Measurements from ENCODE around the gene TNKS1BP1. TPM values are rescaled to one million over a fixed set of nuclear protein-coding genes. Genes with fewer than 3 reads are reported as not detected.

TNKS1BP1 gene
- total RNA-seq, 4 donors from 2014 or later: 98.5 to 165 (median 125) TPM

DNA sequence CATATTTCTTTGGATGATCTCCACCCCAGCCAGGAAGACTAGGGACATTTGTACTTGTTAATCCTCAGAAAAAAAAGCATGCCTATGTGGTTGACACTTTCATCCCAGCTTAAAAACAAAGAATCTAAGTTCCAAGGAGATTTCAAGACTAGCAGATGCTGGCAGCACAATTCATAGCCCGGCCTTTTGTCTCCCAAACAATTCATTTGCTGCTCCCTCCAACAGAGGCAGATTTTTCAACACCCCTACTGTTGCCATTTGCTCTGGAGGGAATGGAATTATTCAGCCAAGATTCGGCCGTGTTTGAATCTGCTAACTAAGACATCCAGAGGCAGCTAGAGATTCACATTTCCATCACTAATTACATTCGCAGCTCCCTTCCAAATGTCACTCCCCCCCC lies 28.7 kb upstream of the TNKS1BP1 start:
- intact Hi-C loops (cut with DNase I; ENCODE audit: low total_unique reads) (loop anchor here (10.0 kb wide), 1 partner anchor 239 kb away; no protein-coding TSS in a partner anchor), in situ Hi-C loops (cut with MboI; ENCODE audit: low sequenced_read_pairs in 4 of 4) (loop anchor here in 2 of 4 donors (25.0 kb wide), 2 partner anchors 241 to 516 kb away; no protein-coding TSS in a partner anchor)

DNA sequence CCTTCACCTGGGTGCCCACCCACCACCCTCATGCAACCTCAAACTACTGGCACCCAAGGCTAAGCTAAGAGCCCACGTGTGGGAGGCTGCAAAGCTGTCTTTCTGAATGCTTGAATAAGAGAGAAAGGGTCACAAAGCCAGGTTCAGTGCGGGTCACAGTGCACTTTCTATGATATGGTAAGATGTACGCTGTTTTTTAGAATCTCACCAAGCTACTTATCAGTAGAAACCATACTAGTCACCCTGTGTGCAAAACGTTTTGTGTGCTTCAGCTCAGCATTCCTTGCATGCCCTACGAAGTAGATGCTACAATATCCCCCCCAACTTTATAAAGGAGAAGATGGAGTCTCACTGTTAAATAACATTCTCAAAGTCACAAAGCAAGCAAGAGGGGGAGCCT lies 28.3 kb upstream of the TNKS1BP1 start:
- Histone ChIP-seq H3K36me3 (no peaks in the 10 kb centered on the region), H3K4me3 (no peak overlapping the region), H3K4me1 (no peaks in the 10 kb centered on the region), H3K27ac (no peak overlapping the region), H3K9me3 (no peaks in the 10 kb centered on the region), H3K27me3 (no peaks in the 10 kb centered on the region)
- ATAC-seq: no peak
- in situ Hi-C loops (cut with MboI; ENCODE audit: low sequenced_read_pairs in 4 of 4): loop anchor here in 2 of 4 donors (25.0 kb wide), 2 partner anchors 241 to 516 kb away; no protein-coding TSS in a partner anchor
- intact Hi-C loops (cut with DNase I; ENCODE audit: low total_unique reads): loop anchor here (10.0 kb wide), 1 partner anchor 238 kb away; no protein-coding TSS in a partner anchor
- TF ChIP-seq, protein P1, sequence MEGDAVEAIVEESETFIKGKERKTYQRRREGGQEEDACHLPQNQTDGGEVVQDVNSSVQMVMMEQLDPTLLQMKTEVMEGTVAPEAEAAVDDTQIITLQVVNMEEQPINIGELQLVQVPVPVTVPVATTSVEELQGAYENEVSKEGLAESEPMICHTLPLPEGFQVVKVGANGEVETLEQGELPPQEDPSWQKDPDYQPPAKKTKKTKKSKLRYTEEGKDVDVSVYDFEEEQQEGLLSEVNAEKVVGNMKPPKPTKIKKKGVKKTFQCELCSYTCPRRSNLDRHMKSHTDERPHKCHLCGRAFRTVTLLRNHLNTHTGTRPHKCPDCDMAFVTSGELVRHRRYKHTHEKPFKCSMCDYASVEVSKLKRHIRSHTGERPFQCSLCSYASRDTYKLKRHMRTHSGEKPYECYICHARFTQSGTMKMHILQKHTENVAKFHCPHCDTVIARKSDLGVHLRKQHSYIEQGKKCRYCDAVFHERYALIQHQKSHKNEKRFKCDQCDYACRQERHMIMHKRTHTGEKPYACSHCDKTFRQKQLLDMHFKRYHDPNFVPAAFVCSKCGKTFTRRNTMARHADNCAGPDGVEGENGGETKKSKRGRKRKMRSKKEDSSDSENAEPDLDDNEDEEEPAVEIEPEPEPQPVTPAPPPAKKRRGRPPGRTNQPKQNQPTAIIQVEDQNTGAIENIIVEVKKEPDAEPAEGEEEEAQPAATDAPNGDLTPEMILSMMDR (IDR thresholded peaks at IDR 0.05 in 4 of 5, conservative IDR thresholded peaks at IDR 0.05 in 1 of 5): no peak
- no peak for TF ChIP-seq POLR2A (IDR thresholded peaks at IDR 0.05)
- no peak for DNase-seq

More for the DNA sequence above, 28.7 kb upstream of the TNKS1BP1 start:
- Histone ChIP-seq H3K4me1 (no peaks in the 10 kb centered on the region), H3K9me3 (no peaks in the 10 kb centered on the region), H3K4me3 (no peak overlapping the region), H3K27ac (no peak overlapping the region), H3K36me3 (no peaks in the 10 kb centered on the region), H3K27me3 (no peaks in the 10 kb centered on the region)
- ATAC-seq (no peak), DNase-seq (no peak)
- TF ChIP-seq, protein P1 (IDR thresholded peaks at IDR 0.05 in 4 of 5, conservative IDR thresholded peaks at IDR 0.05 in 1 of 5): no peak
- TF ChIP-seq POLR2A (IDR thresholded peaks at IDR 0.05): no peak

DNA sequence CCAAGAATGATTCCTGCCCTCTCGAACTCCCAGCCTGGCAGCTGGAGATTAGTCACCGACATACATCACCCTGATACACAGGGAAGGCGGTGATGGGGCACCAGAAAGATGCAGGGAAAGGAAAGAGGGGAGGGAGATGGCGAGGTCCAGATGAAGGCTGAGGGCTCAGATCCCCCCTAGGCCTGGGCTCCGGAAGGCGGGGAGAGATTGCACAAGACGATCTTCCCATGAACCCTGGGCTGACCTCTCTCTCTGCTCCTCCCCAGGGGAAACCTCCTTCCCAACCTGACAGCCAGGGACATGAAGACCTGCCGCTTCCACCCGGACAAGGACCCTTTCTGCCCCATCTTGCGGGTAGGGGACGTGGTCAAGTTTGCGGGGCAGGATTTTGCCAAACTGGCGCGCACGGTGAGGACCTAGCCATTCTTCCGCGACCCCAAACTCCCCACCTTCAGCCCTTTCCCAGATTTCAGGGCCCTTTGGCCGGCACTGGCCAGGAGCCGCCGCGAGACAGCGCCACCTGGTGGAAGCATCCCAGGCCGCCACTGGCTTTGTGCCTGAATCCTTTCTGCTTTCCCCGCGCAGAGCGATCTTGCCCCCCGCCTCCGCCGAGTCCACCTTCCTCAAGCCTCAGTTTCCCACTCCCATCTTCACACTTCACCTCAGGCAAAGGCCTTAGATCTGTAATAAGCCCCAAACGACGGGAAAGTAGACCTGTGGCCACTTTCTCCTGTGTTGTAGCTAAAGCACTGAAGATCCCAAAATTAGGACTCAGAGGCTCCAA lies 24.9 kb upstream of the TNKS1BP1 start:
- DNase-seq (peak; percentile 28 to 48), ATAC-seq (peak; percentile 61 to 63)
- Histone ChIP-seq H3K4me1 (no peaks in the 10 kb centered on the region), H3K27ac (peak overlapping the region in 3 of 4 donors; percentile 19 to 49 (median 48)), H3K9me3 (no peaks in the 10 kb centered on the region), H3K27me3 (no peaks in the 10 kb centered on the region), H3K36me3 (no peaks in the 10 kb centered on the region), H3K4me3 (peak overlapping the region in 1 of 4 donors; percentile 0)
- intact Hi-C loops (cut with DNase I; ENCODE audit: low total_unique reads): loop anchor here (5.0 to 10.0 kb wide), 6 partner anchors 108 to 505 kb away; no protein-coding TSS in a partner anchor
- TF ChIP-seq POLR2A (IDR thresholded peaks at IDR 0.05): no peak
- TF ChIP-seq, protein P1 (IDR thresholded peaks at IDR 0.05 in 4 of 5, conservative IDR thresholded peaks at IDR 0.05 in 1 of 5): peak; percentile 63 to 90 (median 86)
- in situ Hi-C loops (cut with MboI; ENCODE audit: low sequenced_read_pairs in 4 of 4): loop anchor here (10.0 to 25.0 kb wide), 8 partner anchors 112 to 512 kb away; partner anchors contain the start of genes YPEL4 (in 3 of the 4), APLNR (in 1 of the 4), BTBD18 (in 1 of the 4) and CTNND1 (in 1 of the 4)

GRCh38 chr11:57348636-57349313 lies 24.0 kb upstream of the TNKS1BP1 start:
- in situ Hi-C loops (cut with MboI; ENCODE audit: low sequenced_read_pairs in 4 of 4): loop anchor here (10.0 to 25.0 kb wide), 6 partner anchors 111 to 414 kb away; partner anchors contain the start of genes YPEL4 (in 3 of the 4), APLNR (in 1 of the 4), BTBD18 (in 1 of the 4) and CTNND1 (in 1 of the 4)
- no peak for ATAC-seq
- Histone ChIP-seq H3K4me1 (no peaks in the 10 kb centered on the region), H3K27me3 (no peaks in the 10 kb centered on the region), H3K9me3 (no peaks in the 10 kb centered on the region), H3K27ac (peak overlapping the region in 3 of 4 donors; percentile 19 to 49 (median 27)), H3K4me3 (no peak overlapping the region), H3K36me3 (no peaks in the 10 kb centered on the region)
- DNase-seq: no peak
- TF ChIP-seq, protein P1 (IDR thresholded peaks at IDR 0.05 in 4 of 5, conservative IDR thresholded peaks at IDR 0.05 in 1 of 5): no peak
- no peak for TF ChIP-seq POLR2A (IDR thresholded peaks at IDR 0.05)
- intact Hi-C loops (cut with DNase I; ENCODE audit: low total_unique reads): loop anchor here (5.0 to 10.0 kb wide), 5 partner anchors 109 to 504 kb away; no protein-coding TSS in a partner anchor

All from gastrocnemius medialis (tissue), 4 donors.